ENCODE measurements around the gene TFR2. TPM values are rescaled to one million over a fixed set of nuclear protein-coding genes. Genes with fewer than 3 reads are reported as not detected.

TFR2 gene
- total RNA-seq, 2 experiments from 2014 or later = 13.1 to 14.5 TPM

DNA sequence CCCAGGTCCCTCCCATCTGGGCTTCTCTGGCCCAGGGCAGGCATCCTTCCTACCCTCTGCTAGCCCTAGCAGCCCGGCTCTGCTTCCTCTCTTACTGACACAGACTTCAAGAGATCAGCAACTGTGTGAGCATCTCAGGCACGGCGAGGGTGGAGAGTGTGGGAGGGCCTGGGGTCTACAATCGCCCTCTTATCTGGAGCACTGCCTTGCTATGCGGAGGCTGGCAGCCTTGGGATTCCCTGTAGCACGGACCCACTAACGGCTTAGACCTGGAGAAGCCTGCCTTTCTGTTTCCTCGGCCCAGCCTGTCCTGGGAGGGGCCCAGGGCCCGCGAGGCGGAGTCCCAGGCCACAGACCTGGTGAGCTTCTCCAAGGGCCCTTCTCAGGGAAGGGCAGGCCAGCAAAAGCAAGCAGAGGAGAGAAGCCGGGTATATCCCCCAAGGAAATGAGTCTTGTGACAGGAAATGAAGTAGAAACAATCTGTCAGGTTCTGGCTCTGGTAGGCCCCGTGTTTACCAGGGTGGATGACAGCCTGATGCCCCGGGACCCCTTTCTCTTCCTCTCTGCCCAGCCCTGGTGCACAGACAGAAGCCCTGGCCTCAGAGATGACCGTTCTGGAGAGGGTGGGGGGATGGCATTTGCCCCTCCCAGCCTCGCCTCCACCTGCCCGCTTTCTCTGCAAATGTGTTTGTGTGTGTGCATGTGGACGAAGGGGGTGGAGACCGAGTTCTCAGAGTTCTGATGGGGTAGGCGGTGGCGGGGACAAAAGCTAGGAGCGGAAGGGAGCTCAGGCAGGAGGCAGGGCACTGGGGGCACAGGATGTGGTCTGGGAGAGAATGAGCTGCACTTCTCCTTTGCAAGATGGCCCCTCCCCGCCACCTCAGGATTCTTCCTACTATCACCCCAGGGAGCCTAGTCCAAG is 58.0 kb downstream of the TFR2 start:
- Mint-ChIP-seq H3K36me3 (ENCODE audit: low read depth) (peaks cover 27% of the 10 kb centered on the region), H3K4me3 (peak overlapping the region; percentile 93), H3K9me3 (ENCODE audit: insufficient read depth) (no peaks in the 10 kb centered on the region), H3K4me1 (ENCODE audit: low read depth) (peaks cover 24% of the 10 kb centered on the region), H3K27me3 (ENCODE audit: low read depth) (peaks cover under 1% of the 10 kb centered on the region), H3K27ac (peak overlapping the region; percentile 98)
- ATAC-seq (peak; percentile 12), DNase-seq (peak; percentile 91)
- POLR2A ChIA-PET = interaction anchor here (0.6 to 3.3 kb wide), 12 partner anchors 12 to 304 kb away, joined by 3 to 17 read pairs (median 5); partner anchors contain the start of genes GNB2, MEPCE, MOSPD3 and ZCWPW1
- CTCF ChIA-PET = interaction anchor here (0.6 to 7.9 kb wide), 13 partner anchors 14 to 245 kb away, joined by 3 to 57 read pairs (median 4); partner anchors contain the start of gene POP7

DNA sequence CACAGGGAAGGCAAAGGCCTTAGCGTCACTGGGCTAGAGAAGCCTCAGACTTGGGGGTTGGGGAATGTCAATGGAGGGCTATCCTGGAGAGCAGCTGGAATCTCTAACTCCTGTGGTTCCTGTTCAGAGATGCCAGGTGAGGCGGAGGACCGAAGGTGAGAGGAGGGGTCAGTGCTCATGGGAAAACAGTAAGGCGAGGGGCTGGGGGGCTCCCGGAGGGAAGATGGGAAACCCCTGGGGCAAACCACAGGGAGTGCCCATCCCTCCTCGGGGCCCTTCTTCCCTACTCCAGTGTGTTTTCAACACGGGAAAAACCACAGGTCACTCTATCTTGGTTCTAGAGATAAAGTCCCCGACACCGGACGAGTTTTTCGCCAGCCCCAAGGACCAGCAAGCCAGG is 58.7 kb downstream of the TFR2 start:
- peak overlapping the region; percentile 93 for H3K4me3 Mint-ChIP-seq

DNA sequence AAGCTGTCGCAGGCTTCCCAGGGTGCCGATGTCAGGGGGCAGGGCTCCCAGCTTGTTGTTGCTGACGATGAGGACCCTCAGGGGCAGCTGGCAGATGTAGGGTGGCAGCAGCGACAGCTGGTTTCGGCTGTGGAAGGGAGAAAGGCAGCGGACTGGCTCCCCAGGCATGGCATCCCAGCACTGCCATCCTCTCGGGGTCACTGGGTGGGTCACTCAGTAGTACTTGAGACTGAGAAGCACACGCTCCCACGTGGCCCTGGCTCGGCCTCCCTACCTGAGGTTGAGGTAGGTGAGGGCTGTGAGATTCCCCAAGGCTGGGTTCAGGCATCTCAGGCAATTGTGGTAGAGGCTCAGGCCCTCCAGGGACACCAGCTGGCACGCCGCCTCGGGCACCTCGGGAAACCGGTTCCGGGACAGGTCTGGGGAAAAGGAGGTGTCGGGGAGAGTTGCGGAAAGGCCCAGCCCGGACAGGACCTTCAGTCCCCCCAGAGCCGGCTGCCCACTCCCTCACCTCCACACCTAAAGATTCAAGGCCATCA is 59.2 kb downstream of the TFR2 start:
- POLR2A ChIA-PET = interaction anchor here (2.5 kb wide), 1 partner anchor 11 kb away, joined by 6 read pairs; no protein-coding TSS in a partner anchor
- ATAC-seq (no peak), DNase-seq (no peak)
- Mint-ChIP-seq H3K36me3 (ENCODE audit: low read depth) (peaks cover 35% of the 10 kb centered on the region), H3K27me3 (ENCODE audit: low read depth) (no peaks in the 10 kb centered on the region), H3K4me1 (ENCODE audit: low read depth) (peaks cover 20% of the 10 kb centered on the region), H3K9me3 (ENCODE audit: insufficient read depth) (no peaks in the 10 kb centered on the region), H3K27ac (peak overlapping the region; percentile 98), H3K4me3 (peak overlapping the region; percentile 93)
- CTCF ChIA-PET = interaction anchor here (1.2 kb wide), 1 partner anchor 109 kb away, joined by 3 read pairs; no protein-coding TSS in a partner anchor

More for the DNA sequence above, 58.7 kb downstream of the TFR2 start:
- H3K27me3 Mint-ChIP-seq (ENCODE audit: low read depth) = no peaks in the 10 kb centered on the region
- no peaks in the 10 kb centered on the region for H3K9me3 Mint-ChIP-seq (ENCODE audit: insufficient read depth)
- ATAC-seq = no peak
- CTCF ChIA-PET = interaction anchor here (1.2 to 5.4 kb wide), 3 partner anchors 13 to 123 kb away, joined by 3 to 34 read pairs (median 7); partner anchors contain the start of gene POP7
- peak overlapping the region; percentile 98 for H3K27ac Mint-ChIP-seq
- H3K36me3 Mint-ChIP-seq (ENCODE audit: low read depth) = peaks cover 34% of the 10 kb centered on the region
- H3K4me1 Mint-ChIP-seq (ENCODE audit: low read depth) = peaks cover 20% of the 10 kb centered on the region
- POLR2A ChIA-PET = interaction anchor here (0.6 to 2.5 kb wide), 4 partner anchors 11 to 305 kb away, joined by 3 to 6 read pairs (median 4); no protein-coding TSS in a partner anchor
- DNase-seq = no peak

DNA sequence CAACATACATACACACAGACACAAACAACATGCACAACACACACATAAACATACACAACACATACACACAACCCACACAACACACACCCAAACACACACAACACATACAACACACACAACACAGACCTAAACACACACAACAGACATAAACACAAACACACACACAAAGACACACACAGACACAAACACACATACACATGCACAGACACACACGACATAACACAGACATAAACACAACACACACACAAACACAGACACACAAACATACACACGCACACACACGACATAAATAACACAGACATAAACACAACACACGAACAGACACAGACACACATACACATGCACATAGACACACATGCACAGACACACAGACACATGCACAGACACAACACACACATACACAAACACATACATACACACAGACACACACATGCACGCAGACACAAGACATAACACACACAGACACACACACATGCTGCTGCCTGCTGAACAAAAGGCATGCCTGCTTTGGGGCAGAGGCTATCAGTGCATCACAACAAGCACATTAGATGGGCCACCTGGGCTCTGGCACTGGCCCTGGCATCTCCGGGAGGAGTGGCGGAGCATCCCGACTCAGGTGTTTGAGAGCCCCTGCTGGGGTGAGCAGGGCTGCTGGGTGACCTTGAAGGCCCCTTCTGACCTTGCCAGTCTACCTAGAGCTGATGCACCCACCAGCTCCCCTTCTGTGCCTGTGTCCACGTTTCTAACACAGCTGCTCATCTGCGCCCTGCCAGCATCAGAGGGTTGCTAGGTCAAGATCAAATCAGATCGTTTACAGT is 60.7 kb downstream of the TFR2 start:
- peaks cover 44% of the 10 kb centered on the region for H3K36me3 Mint-ChIP-seq (ENCODE audit: low read depth)
- no peak for DNase-seq
- no peaks in the 10 kb centered on the region for H3K9me3 Mint-ChIP-seq (ENCODE audit: insufficient read depth)
- H3K4me3 Mint-ChIP-seq = no peak overlapping the region
- H3K27me3 Mint-ChIP-seq (ENCODE audit: low read depth) = no peaks in the 10 kb centered on the region
- ATAC-seq = no peak
- POLR2A ChIA-PET = interaction anchor here (2.5 kb wide), 1 partner anchor 9 kb away, joined by 6 read pairs; no protein-coding TSS in a partner anchor
- peaks cover 18% of the 10 kb centered on the region for H3K4me1 Mint-ChIP-seq (ENCODE audit: low read depth)
- H3K27ac Mint-ChIP-seq = no peak overlapping the region
- CTCF ChIA-PET = no interaction called here

DNA sequence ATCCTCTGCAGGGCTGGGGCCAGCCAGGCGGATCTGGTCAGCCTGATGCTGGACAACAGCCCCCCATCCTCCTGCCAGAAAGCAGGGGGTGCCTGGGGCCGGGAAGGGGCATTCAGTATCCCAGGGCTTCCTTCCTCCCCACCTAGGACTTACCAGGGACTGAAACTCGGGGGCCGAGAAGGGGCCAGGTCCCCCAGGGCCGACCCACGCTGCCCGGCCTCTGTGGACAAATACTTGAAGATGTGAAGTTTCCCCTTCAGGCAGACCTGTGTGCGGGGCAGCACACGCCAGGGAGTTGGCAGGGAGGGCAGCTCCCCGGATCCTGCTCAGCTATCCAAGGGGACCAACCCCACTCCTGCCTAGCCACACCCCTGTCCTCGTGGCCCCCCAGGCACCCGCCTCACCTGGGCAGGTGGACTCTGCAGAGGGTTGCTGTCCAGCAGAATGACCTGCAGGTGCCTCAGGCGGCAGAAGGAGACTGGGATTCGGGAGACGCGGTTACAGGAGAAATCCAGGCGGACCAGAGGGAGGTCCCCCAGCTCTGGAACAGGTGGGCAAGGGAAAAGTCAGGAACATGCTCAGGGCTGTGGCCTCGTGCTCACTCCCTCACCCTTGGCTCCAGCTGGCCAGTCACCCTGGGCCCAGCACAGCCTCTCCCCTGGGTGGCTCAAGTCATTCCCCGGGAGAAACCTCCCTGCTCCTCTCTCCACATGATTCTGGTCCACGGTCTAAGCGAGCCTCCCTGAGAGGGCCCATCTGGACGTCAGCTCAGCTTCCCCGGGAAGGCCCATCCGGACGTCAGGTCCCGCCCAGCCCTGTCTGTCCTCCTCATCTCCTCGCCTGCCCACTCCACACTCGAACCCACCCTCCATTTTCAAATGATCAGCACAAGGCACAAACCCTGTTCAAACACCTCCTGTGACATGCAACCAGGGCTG is 62.8 kb downstream of the TFR2 start:
- H3K36me3 Mint-ChIP-seq (ENCODE audit: low read depth) = peaks cover 51% of the 10 kb centered on the region

DNA sequence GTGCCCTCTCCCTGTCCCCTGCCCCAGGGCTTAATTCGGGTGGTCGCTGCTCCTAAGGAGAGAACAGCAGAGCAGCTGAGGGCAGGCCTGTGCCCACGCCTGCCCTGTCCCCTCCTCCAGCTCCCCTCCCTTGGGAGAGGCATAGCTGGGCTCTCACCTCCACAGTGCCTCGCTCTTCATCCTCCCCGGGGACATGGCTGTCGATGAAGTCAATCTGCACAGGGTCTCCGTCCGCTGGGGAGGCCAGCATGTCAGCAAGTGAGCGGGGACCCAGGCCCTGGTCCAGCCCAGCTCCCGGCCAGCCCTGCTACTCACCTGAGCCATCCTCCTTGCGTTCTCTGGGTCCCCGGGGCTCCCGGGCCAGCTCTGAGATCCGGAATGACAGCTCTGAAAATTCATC is 63.8 kb downstream of the TFR2 start:
- peaks cover 5% of the 10 kb centered on the region for H3K4me1 Mint-ChIP-seq (ENCODE audit: low read depth)
- no peak overlapping the region for H3K27ac Mint-ChIP-seq
- ChIA-PET POLR2A (no interaction called here), CTCF (interaction anchor here (1.9 to 2.2 kb wide), 2 partner anchors 13 to 18 kb away, joined by 7 to 8 read pairs; no protein-coding TSS in a partner anchor)
- ATAC-seq (no peak), DNase-seq (no peak)
- H3K9me3 Mint-ChIP-seq (ENCODE audit: insufficient read depth) = no peaks in the 10 kb centered on the region
- no peak overlapping the region for H3K4me3 Mint-ChIP-seq
- peaks cover 43% of the 10 kb centered on the region for H3K36me3 Mint-ChIP-seq (ENCODE audit: low read depth)
- H3K27me3 Mint-ChIP-seq (ENCODE audit: low read depth) = no peaks in the 10 kb centered on the region

More for the DNA sequence above, 62.8 kb downstream of the TFR2 start:
- Mint-ChIP-seq H3K9me3 (ENCODE audit: insufficient read depth) (no peaks in the 10 kb centered on the region), H3K4me1 (ENCODE audit: low read depth) (peaks cover 13% of the 10 kb centered on the region), H3K4me3 (no peak overlapping the region), H3K27me3 (ENCODE audit: low read depth) (no peaks in the 10 kb centered on the region), H3K27ac (no peak overlapping the region)
- ATAC-seq (no peak), DNase-seq (no peak)
- CTCF ChIA-PET = no interaction called here
- POLR2A ChIA-PET = interaction anchor here (1.1 kb wide), 1 partner anchor 10 kb away, joined by 4 read pairs; no protein-coding TSS in a partner anchor

DNA sequence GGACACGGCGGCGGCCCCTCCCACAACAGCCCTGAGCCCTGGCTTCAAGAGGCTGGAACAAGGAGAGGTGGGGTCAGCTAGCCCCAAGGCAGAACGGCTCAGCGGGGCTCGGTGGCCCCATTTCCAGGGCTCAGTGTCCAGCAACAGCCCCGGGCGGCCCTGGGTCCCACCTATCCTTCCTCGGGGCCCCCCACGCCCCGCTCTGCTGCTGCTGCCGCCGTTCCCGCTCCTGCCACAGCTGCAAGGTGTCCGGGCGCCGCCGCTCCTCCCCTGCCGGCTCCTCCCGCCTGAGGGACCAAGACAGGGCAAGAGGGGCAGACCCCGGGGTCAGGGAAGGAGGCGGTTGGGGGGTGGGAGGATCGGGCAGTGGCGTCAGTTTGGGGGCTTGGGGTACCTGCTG is 64.2 kb downstream of the TFR2 start:
- no peak overlapping the region for H3K4me3 Mint-ChIP-seq
- POLR2A ChIA-PET = interaction anchor here (1.0 kb wide), 1 partner anchor 9 kb away, joined by 5 read pairs; the partner anchor contains the start of genes FBXO24 and LRCH4

DNA sequence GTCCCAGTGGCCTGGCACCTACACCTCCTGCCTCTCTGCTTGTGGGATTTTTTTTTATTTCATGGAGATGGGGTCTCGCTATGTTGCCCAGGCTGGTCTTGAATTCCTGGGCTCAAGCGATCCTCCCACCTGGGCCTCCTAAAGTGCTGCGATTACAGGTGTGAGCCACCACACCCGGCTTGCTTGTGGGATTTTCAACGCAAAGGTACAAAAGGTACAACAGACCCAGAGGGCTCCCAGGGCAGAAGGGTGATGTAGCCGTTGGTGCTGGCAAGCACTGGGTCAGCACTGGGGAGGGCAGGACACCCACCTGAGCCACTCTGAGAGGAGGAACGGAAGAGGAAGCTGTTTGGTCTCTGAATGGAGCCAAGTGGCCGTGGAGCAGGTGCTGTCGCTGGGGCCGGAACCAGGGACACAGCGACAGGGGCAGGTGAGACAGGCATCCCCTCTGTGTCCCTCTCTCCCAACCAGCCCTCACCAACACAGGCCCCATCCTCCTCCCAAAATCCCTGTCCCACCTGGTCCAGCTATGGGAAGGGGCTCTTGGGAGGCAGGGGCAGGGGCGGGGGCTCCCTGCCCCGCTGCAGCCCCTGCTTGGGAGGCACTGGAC is 64.9 kb downstream of the TFR2 start:
- POLR2A ChIA-PET = interaction anchor here (1.0 kb wide), 1 partner anchor 10 kb away, joined by 5 read pairs; the partner anchor contains the start of genes FBXO24 and LRCH4
- Mint-ChIP-seq H3K36me3 (ENCODE audit: low read depth) (peaks cover 44% of the 10 kb centered on the region), H3K4me3 (no peak overlapping the region), H3K4me1 (ENCODE audit: low read depth) (peaks cover 7% of the 10 kb centered on the region), H3K27ac (peak overlapping the region; percentile 39), H3K27me3 (ENCODE audit: low read depth) (no peaks in the 10 kb centered on the region), H3K9me3 (ENCODE audit: insufficient read depth) (no peaks in the 10 kb centered on the region)
- CTCF ChIA-PET = interaction anchor here (1.9 to 2.2 kb wide), 2 partner anchors 12 to 17 kb away, joined by 7 to 8 read pairs; no protein-coding TSS in a partner anchor
- DNase-seq = no peak
- no peak for ATAC-seq

More for the DNA sequence above, 64.2 kb downstream of the TFR2 start:
- Mint-ChIP-seq H3K27ac (no peak overlapping the region), H3K4me1 (ENCODE audit: low read depth) (peaks cover 2% of the 10 kb centered on the region), H3K36me3 (ENCODE audit: low read depth) (peaks cover 39% of the 10 kb centered on the region), H3K9me3 (ENCODE audit: insufficient read depth) (no peaks in the 10 kb centered on the region), H3K27me3 (ENCODE audit: low read depth) (no peaks in the 10 kb centered on the region)
- ATAC-seq (no peak), DNase-seq (no peak)
- CTCF ChIA-PET = interaction anchor here (1.9 to 2.2 kb wide), 2 partner anchors 13 to 17 kb away, joined by 7 to 8 read pairs; no protein-coding TSS in a partner anchor

DNA sequence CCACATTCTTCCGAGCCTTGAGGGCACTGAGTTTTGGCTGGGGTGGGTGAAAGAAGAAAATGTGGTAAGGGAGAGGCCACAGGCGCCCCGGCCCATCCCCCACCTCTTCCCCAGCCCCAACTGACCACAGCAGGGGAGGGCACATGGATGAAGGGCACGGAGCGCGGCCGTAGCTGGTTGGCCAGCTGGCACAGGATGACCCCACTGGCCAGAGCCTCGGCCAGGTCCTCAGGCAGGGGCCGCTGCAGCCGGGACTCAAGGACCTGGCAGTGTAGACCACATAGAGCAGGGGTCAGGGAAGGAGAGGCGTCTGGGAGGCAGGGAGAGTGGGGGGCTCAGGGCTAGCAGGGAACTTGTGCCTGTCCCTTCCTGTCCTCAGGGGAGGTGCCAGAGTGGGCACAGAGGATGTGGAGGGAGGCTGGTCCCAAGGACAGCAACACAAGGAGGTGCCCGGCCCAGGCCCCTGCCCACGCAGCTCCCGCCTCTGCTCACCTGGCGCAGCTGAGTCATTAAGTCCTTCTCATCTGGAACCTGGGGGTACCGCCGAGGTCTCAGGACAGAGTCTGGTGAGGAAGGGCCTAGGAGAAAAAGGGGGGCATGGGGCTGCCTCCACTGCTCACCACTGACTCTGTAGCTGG is 65.5 kb downstream of the TFR2 start:
- H3K4me3 Mint-ChIP-seq = no peak overlapping the region
- H3K9me3 Mint-ChIP-seq (ENCODE audit: insufficient read depth) = no peaks in the 10 kb centered on the region
- ChIA-PET POLR2A (interaction anchor here (1.0 kb wide), 1 partner anchor 10 kb away, joined by 5 read pairs; the partner anchor contains the start of genes FBXO24 and LRCH4), CTCF (interaction anchor here (1.9 to 2.2 kb wide), 2 partner anchors 11 to 16 kb away, joined by 7 to 8 read pairs; no protein-coding TSS in a partner anchor)
- no peak for ATAC-seq
- DNase-seq = no peak
- peaks cover 12% of the 10 kb centered on the region for H3K4me1 Mint-ChIP-seq (ENCODE audit: low read depth)
- no peak overlapping the region for H3K27ac Mint-ChIP-seq
- H3K27me3 Mint-ChIP-seq (ENCODE audit: low read depth) = no peaks in the 10 kb centered on the region
- H3K36me3 Mint-ChIP-seq (ENCODE audit: low read depth) = peaks cover 44% of the 10 kb centered on the region

Measured in activated CD8-positive, alpha-beta T cell treated with anti-CD3 and anti-CD28 coated beads, Interleukin-2, amount 10 ng/mL, durations not matched to agents 7 days and 5 days (primary cell).